Brain pericyte (primary cell): ENCODE results near the gene NCOA3.

Experiments
- DNase-seq: peaks from one replicate; pipeline ENCODE4 v3.0.0-alpha.2; 2012; ENCODE audit warnings: low read depth, low spot score

The NCOA3 gene

DNA sequence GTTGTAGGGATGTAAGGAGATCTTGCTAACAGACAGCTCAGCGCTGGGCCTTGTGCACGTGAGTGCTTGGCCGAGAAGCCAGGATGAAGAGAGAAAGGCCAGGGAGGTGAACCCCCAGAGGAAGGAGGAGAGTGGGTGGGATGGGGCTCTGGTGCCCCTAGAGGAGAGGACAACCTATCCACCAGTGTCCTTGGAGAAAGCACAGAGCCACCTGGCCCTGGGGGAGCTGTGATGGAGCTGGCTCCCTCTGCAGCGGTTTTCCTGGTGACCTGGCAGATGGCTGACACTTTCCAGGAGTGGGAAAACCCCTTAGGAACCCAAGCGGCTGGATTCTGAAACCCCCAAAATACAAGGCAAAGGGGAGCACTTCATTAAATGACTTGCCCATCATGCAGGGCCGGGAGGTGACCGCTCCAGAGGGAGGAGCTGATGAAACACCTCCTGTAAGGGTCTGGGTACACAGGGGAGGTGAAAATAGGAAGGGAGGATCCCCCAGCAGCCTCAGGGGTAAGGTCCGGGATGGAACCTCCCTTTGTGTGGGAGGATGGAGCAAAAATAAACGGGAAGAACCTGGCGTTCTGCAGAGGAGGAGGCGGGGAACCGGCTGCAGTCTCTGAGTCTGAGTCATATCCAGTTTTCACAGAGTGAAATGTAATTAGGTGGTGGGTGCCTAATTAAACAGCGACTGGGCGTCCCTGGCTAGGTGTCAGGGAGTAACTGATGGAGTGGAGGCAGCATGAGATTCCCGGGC, 203.2 kb downstream of the NCOA3 start:
- no peak for DNase-seq

DNA sequence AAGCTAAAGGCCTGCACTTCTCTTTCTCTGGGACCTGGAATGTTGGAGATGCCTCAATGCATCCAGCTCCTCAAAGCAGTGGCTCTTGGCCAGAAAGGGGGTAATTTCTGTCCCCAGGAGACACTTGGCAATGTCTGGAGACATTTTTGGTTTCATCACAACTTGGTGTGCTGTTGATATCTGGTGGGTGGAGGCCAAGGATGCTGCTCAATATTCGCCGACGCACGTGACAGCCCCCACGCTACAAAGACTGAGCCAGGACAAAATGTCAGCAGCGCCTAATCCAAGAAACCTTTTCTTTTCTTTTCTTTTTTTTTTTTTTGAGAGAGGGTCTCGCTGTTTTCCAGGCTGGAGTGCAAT, 203.8 kb downstream of the NCOA3 start:
- no peak for DNase-seq

GRCh38 chr20:47706345-47706744, 204.7 kb downstream of the NCOA3 start:
- DNase-seq, result no peak
